ENCODE data around the gene PTGER2.

Gene PTGER2

DNA sequence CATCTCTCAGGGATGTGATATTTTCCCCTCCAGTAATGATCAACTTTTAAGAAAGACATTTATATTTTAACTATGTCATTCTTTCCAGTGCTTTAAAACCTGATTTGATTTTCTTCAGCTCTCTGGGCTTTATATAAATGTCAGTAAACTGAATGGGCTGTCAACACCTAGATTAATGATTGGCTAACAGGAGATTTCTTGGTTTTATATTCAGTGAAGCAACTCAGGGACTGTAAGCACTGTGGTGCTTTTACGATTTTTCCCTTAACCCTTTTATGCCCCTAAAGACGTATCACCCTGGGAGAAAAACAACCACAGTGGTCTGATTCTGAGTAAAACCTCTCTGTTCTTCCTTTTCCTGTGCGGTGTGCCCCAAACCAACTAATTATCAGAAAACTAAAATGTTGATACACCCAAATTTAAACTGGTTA is 38.0 kb downstream of the PTGER2 start:
- WGBS (ENCODE audit: extremely low coverage, insufficient coverage, low lambda C conversion rate), result no CpG with 5 or more reads among the region's 3 CpGs
- Histone ChIP-seq H2BK5ac (ENCODE audit: low read length) (no peak overlapping the region), H3K4me2 (ENCODE audit: low read length) (no peak overlapping the region), H4K5ac (ENCODE audit: low read length) (no peak overlapping the region), H3K9ac (ENCODE audit: low read length) (no peak overlapping the region), H3K4me1 (ENCODE audit: control insufficient read depth, low read depth, low read length) (no peaks in the 10 kb centered on the region), H3K4ac (ENCODE audit: low read depth, low read length) (no peak overlapping the region), H3K18ac (ENCODE audit: low read length) (no peak overlapping the region), H3K79me1 (ENCODE audit: low read length) (no peaks in the 10 kb centered on the region), H3K27ac (ENCODE audit: low read depth, low read length) (no peak overlapping the region), H2BK120ac (ENCODE audit: low read depth, low read length) (no peak overlapping the region), H3K36me3 (ENCODE audit: control insufficient read depth, insufficient read depth, low read length) (no peaks in the 10 kb centered on the region), H3K4me3 (ENCODE audit: low read length) (no peak overlapping the region), H4K8ac (ENCODE audit: low read depth, low read length) (no peak overlapping the region), H3K27me3 (ENCODE audit: insufficient read depth, low read length, poor library complexity) (no peaks in the 10 kb centered on the region), H3K79me2 (ENCODE audit: control insufficient read depth, insufficient read depth, low read length) (no peaks in the 10 kb centered on the region), H3K56ac (ENCODE audit: low read length) (no peak overlapping the region), H3K23ac (ENCODE audit: low read length) (no peak overlapping the region), H2BK15ac (replicated peaks; ENCODE audit: low read depth) (no peak overlapping the region), H2AK5ac (ENCODE audit: low read length) (no peak overlapping the region)
- no peak for DNase-seq

DNA sequence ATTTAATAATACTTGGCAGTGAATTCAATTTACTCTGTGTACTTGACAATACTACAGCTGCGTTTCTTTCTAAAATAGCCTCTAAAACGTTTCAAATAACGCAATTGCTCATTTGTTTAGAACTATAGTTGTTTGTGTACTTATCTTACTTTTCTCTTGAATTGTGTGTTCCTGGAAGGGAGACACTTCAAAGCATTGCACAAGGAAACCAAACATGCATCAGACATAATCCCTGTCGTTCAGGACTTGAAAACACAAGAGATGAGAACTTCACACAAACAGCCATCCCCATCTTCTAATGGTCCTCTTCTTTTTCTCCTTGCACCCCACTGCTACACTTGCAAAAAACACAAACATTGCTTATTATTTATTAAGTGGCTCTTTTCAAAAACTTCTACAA is 38.5 kb downstream of the PTGER2 start:
- H3K4me1 ChIP-seq (ENCODE audit: control insufficient read depth, low read depth, low read length), result no peaks in the 10 kb centered on the region
- no CpG with 5 or more reads among the region's 4 CpGs for WGBS (ENCODE audit: extremely low coverage, insufficient coverage, low lambda C conversion rate)

DNA sequence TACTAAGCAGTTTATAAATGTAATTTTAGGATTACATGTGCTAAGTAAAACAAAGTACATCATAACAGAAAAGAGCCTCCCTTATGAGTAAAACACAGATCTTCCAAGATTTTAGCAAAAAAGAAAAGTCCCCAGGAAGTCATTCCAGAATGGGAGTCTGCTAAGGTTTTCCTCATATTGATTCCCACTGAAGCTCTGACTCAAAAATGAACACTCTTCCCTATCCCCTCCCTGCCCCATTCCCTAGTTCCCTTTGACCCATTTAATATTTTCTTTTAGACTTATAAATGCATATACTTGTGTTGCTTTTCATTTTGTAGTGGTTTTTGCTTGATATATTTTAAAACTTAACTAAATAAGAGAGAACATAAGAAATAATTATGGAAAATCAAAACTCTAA is 40.1 kb downstream of the PTGER2 start:
- H3K79me1 ChIP-seq (ENCODE audit: low read length), result no peaks in the 10 kb centered on the region
- H3K36me3 ChIP-seq (ENCODE audit: control insufficient read depth, insufficient read depth, low read length), result no peaks in the 10 kb centered on the region
- no peak overlapping the region for H2BK5ac ChIP-seq (ENCODE audit: low read length)
- no peak overlapping the region for H3K27ac ChIP-seq (ENCODE audit: low read depth, low read length)
- H3K56ac ChIP-seq (ENCODE audit: low read length), result no peak overlapping the region
- H3K79me2 ChIP-seq (ENCODE audit: control insufficient read depth, insufficient read depth, low read length), result no peaks in the 10 kb centered on the region
- no peak overlapping the region for H4K5ac ChIP-seq (ENCODE audit: low read length)
- H2AK5ac ChIP-seq (ENCODE audit: low read length), result no peak overlapping the region
- no peak overlapping the region for H3K18ac ChIP-seq (ENCODE audit: low read length)
- H3K4me1 ChIP-seq (ENCODE audit: control insufficient read depth, low read depth, low read length), result no peaks in the 10 kb centered on the region
- H3K27me3 ChIP-seq (ENCODE audit: insufficient read depth, low read length, poor library complexity), result no peaks in the 10 kb centered on the region
- H2BK15ac ChIP-seq (replicated peaks; ENCODE audit: low read depth), result no peak overlapping the region
- no peak overlapping the region for H3K23ac ChIP-seq (ENCODE audit: low read length)
- no peak overlapping the region for H3K4me3 ChIP-seq (ENCODE audit: low read length)
- no peak overlapping the region for H4K8ac ChIP-seq (ENCODE audit: low read depth, low read length)
- DNase-seq, result no peak
- H3K9ac ChIP-seq (ENCODE audit: low read length), result no peak overlapping the region
- no peak overlapping the region for H3K4me2 ChIP-seq (ENCODE audit: low read length)
- H2BK120ac ChIP-seq (ENCODE audit: low read depth, low read length), result no peak overlapping the region
- no peak overlapping the region for H3K4ac ChIP-seq (ENCODE audit: low read depth, low read length)

More for the DNA sequence above, 38.5 kb downstream of the PTGER2 start:
- H3K4me3 ChIP-seq (ENCODE audit: low read length), result no peak overlapping the region
- no peak overlapping the region for H2BK120ac ChIP-seq (ENCODE audit: low read depth, low read length)
- H3K27ac ChIP-seq (ENCODE audit: low read depth, low read length), result no peak overlapping the region
- H3K18ac ChIP-seq (ENCODE audit: low read length), result no peak overlapping the region
- no peak overlapping the region for H2AK5ac ChIP-seq (ENCODE audit: low read length)
- no peaks in the 10 kb centered on the region for H3K79me1 ChIP-seq (ENCODE audit: low read length)
- DNase-seq, result no peak
- H3K23ac ChIP-seq (ENCODE audit: low read length), result no peak overlapping the region
- no peak overlapping the region for H3K9ac ChIP-seq (ENCODE audit: low read length)
- H2BK5ac ChIP-seq (ENCODE audit: low read length), result no peak overlapping the region
- no peaks in the 10 kb centered on the region for H3K36me3 ChIP-seq (ENCODE audit: control insufficient read depth, insufficient read depth, low read length)
- H3K79me2 ChIP-seq (ENCODE audit: control insufficient read depth, insufficient read depth, low read length), result no peaks in the 10 kb centered on the region
- no peak overlapping the region for H3K56ac ChIP-seq (ENCODE audit: low read length)
- H3K27me3 ChIP-seq (ENCODE audit: insufficient read depth, low read length, poor library complexity), result no peaks in the 10 kb centered on the region
- no peak overlapping the region for H4K8ac ChIP-seq (ENCODE audit: low read depth, low read length)
- no peak overlapping the region for H3K4me2 ChIP-seq (ENCODE audit: low read length)
- no peak overlapping the region for H2BK15ac ChIP-seq (replicated peaks; ENCODE audit: low read depth)
- H4K5ac ChIP-seq (ENCODE audit: low read length), result no peak overlapping the region
- H3K4ac ChIP-seq (ENCODE audit: low read depth, low read length), result no peak overlapping the region

DNA sequence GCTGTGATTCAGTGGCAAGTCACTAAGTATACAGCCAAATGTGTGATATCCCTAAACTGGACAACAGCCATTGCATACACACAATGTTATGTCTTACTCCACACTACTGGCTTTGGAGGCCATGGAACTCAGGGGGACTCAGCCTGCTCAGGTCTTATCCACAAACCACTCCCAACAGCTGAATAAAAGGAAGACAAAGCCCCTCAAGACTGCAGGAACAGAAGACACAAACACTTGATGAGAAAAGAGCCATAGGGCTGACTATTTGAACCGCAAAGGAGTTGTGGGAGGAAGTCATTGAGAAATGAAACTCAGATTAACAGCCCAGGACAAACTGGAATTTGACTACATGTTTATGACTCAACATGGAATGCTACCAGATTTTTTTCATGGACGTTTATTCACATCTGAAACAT is 40.9 kb downstream of the PTGER2 start:
- no peak overlapping the region for H3K9ac ChIP-seq (ENCODE audit: low read length)
- no peaks in the 10 kb centered on the region for H3K4me1 ChIP-seq (ENCODE audit: control insufficient read depth, low read depth, low read length)
- H3K27ac ChIP-seq (ENCODE audit: low read depth, low read length), result no peak overlapping the region
- no CpG with 5 or more reads among the region's 2 CpGs for WGBS (ENCODE audit: extremely low coverage, insufficient coverage, low lambda C conversion rate)
- H3K4ac ChIP-seq (ENCODE audit: low read depth, low read length), result no peak overlapping the region
- no peak overlapping the region for H3K4me2 ChIP-seq (ENCODE audit: low read length)
- no peak overlapping the region for H2AK5ac ChIP-seq (ENCODE audit: low read length)
- no peak overlapping the region for H3K4me3 ChIP-seq (ENCODE audit: low read length)
- H3K36me3 ChIP-seq (ENCODE audit: control insufficient read depth, insufficient read depth, low read length), result no peaks in the 10 kb centered on the region
- H3K23ac ChIP-seq (ENCODE audit: low read length), result no peak overlapping the region
- no peak for DNase-seq
- H2BK120ac ChIP-seq (ENCODE audit: low read depth, low read length), result no peak overlapping the region
- H3K56ac ChIP-seq (ENCODE audit: low read length), result no peak overlapping the region
- H3K79me2 ChIP-seq (ENCODE audit: control insufficient read depth, insufficient read depth, low read length), result no peaks in the 10 kb centered on the region
- H2BK5ac ChIP-seq (ENCODE audit: low read length), result no peak overlapping the region
- no peak overlapping the region for H3K18ac ChIP-seq (ENCODE audit: low read length)
- no peak overlapping the region for H4K5ac ChIP-seq (ENCODE audit: low read length)
- no peaks in the 10 kb centered on the region for H3K27me3 ChIP-seq (ENCODE audit: insufficient read depth, low read length, poor library complexity)
- H4K8ac ChIP-seq (ENCODE audit: low read depth, low read length), result no peak overlapping the region
- H3K79me1 ChIP-seq (ENCODE audit: low read length), result no peaks in the 10 kb centered on the region
- no peak overlapping the region for H2BK15ac ChIP-seq (replicated peaks; ENCODE audit: low read depth)

DNA sequence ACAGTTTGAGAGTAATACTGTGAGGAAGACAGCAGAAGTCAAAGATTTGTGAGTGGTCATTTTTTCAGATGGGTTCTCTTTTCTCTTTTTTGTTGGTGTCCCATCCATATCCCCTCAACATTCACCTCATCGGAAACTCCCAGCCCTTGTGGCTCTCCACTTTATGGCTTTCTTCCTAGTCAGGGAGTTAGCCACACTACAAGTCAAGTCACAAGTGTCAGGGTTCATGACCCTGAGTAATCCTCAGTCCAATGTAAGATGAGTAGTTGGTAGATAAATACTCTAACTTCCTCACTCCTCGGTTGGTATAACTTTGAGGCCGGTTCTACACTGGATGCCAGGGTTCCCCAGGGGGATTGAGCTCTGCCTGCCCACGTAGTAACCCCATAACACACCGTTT is 41.4 kb downstream of the PTGER2 start:
- no peak overlapping the region for H3K4me2 ChIP-seq (ENCODE audit: low read length)
- H3K36me3 ChIP-seq (ENCODE audit: control insufficient read depth, insufficient read depth, low read length), result no peaks in the 10 kb centered on the region
- no peak overlapping the region for H2BK5ac ChIP-seq (ENCODE audit: low read length)
- H3K4me3 ChIP-seq (ENCODE audit: low read length), result no peak overlapping the region
- H3K79me2 ChIP-seq (ENCODE audit: control insufficient read depth, insufficient read depth, low read length), result no peaks in the 10 kb centered on the region
- no peak overlapping the region for H3K4ac ChIP-seq (ENCODE audit: low read depth, low read length)
- no peaks in the 10 kb centered on the region for H3K79me1 ChIP-seq (ENCODE audit: low read length)
- WGBS (ENCODE audit: extremely low coverage, insufficient coverage, low lambda C conversion rate), result no CpG with 5 or more reads among the region's 5 CpGs
- H4K5ac ChIP-seq (ENCODE audit: low read length), result no peak overlapping the region
- no peaks in the 10 kb centered on the region for H3K4me1 ChIP-seq (ENCODE audit: control insufficient read depth, low read depth, low read length)
- H3K27ac ChIP-seq (ENCODE audit: low read depth, low read length), result no peak overlapping the region
- H2AK5ac ChIP-seq (ENCODE audit: low read length), result no peak overlapping the region
- no peak overlapping the region for H3K23ac ChIP-seq (ENCODE audit: low read length)
- H3K56ac ChIP-seq (ENCODE audit: low read length), result no peak overlapping the region
- H3K18ac ChIP-seq (ENCODE audit: low read length), result no peak overlapping the region
- no peak overlapping the region for H4K8ac ChIP-seq (ENCODE audit: low read depth, low read length)
- H2BK15ac ChIP-seq (replicated peaks; ENCODE audit: low read depth), result no peak overlapping the region
- DNase-seq, result no peak
- no peak overlapping the region for H3K9ac ChIP-seq (ENCODE audit: low read length)
- H2BK120ac ChIP-seq (ENCODE audit: low read depth, low read length), result no peak overlapping the region
- no peaks in the 10 kb centered on the region for H3K27me3 ChIP-seq (ENCODE audit: insufficient read depth, low read length, poor library complexity)

DNA sequence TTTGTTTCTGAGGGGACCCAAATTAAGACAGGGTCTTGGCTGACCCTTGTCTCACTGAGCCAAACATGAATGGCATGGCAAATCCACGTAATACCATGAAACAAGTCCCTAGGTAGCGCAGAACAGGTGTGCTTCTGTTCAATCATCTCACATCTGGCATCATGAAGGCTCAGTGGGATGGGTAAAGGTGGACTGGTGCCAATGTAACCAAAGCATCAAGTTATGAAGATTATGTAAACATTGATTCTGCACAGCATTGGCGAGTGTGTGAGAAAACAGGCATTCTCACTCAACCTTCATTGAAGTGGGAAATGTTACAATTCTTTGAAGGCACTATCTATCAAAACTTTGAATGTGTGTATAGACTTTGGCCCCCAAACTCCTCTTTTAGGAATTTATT is 41.9 kb downstream of the PTGER2 start:
- H3K56ac ChIP-seq (ENCODE audit: low read length), result no peak overlapping the region
- no peak overlapping the region for H3K4me3 ChIP-seq (ENCODE audit: low read length)
- H3K79me1 ChIP-seq (ENCODE audit: low read length), result no peaks in the 10 kb centered on the region
- WGBS (ENCODE audit: extremely low coverage, insufficient coverage, low lambda C conversion rate), result no CpG with 5 or more reads among the region's 3 CpGs
- no peak overlapping the region for H3K4me2 ChIP-seq (ENCODE audit: low read length)
- no peak overlapping the region for H3K27ac ChIP-seq (ENCODE audit: low read depth, low read length)
- H3K23ac ChIP-seq (ENCODE audit: low read length), result no peak overlapping the region
- DNase-seq, result no peak
- H3K18ac ChIP-seq (ENCODE audit: low read length), result no peak overlapping the region
- no peak overlapping the region for H3K4ac ChIP-seq (ENCODE audit: low read depth, low read length)
- H3K79me2 ChIP-seq (ENCODE audit: control insufficient read depth, insufficient read depth, low read length), result no peaks in the 10 kb centered on the region
- H3K27me3 ChIP-seq (ENCODE audit: insufficient read depth, low read length, poor library complexity), result no peaks in the 10 kb centered on the region
- no peak overlapping the region for H2BK15ac ChIP-seq (replicated peaks; ENCODE audit: low read depth)
- H3K9ac ChIP-seq (ENCODE audit: low read length), result no peak overlapping the region
- H4K5ac ChIP-seq (ENCODE audit: low read length), result no peak overlapping the region
- H2BK5ac ChIP-seq (ENCODE audit: low read length), result no peak overlapping the region
- H3K36me3 ChIP-seq (ENCODE audit: control insufficient read depth, insufficient read depth, low read length), result no peaks in the 10 kb centered on the region
- no peaks in the 10 kb centered on the region for H3K4me1 ChIP-seq (ENCODE audit: control insufficient read depth, low read depth, low read length)
- H4K8ac ChIP-seq (ENCODE audit: low read depth, low read length), result no peak overlapping the region
- no peak overlapping the region for H2AK5ac ChIP-seq (ENCODE audit: low read length)
- no peak overlapping the region for H2BK120ac ChIP-seq (ENCODE audit: low read depth, low read length)
